CD14-positive monocyte (primary cell): ENCODE measurements around the gene RAD51C. TPM values are rescaled to one million over a fixed set of nuclear protein-coding genes. Genes with fewer than 3 reads are reported as not detected.
"Not testable (repeated sequence)": the region's sequence is repeated elsewhere in the genome, so short reads cannot be mapped to it uniquely, and the experiment has no call there.

Experiments used
- DNase-seq, 3 donors: peaks; one replicate each; pipeline ENCODE4 v3.0.0-alpha.2; 2011 to 2022
- H2AFZ ChIP-seq: 2 replicates; pipeline ENCODE4 v1.6.0; 2012; ENCODE audit warnings: mild to moderate bottlenecking, low read depth, low read length, inconsistent platforms; ENCODE audit not compliant: insufficient read depth, poor library complexity, severe bottlenecking
- H3K27ac ChIP-seq, 2 donors: 1 replicate in 1 of 2; 2 replicates in 1 of 2; pipeline ENCODE4 v1.5.1; 2012 to 2013; ENCODE audit warnings: low read length in 2 of 2, control low read depth in 1 of 2, inconsistent platforms in 1 of 2, low read depth in 1 of 2, mild to moderate bottlenecking in 1 of 2
- H3K27me3 ChIP-seq, 2 donors: one replicate each; pipeline versions ENCODE4 v1.6.0 to v1.6.1; 2011 to 2013; ENCODE audit warnings: low read length in 2 of 2; ENCODE audit not compliant: control insufficient read depth in 2 of 2, insufficient read depth in 2 of 2
- H3K36me3 ChIP-seq, 2 donors: replicated peaks in 1 of 2; 1 replicate in 1 of 2; 2 replicates in 1 of 2; pipeline versions ENCODE4 v1.5.1 to v1.6.1; 2012 to 2013; ENCODE audit warnings: low read length in 2 of 2, control low read depth in 1 of 2, inconsistent platforms in 1 of 2, mild to moderate bottlenecking in 1 of 2; ENCODE audit not compliant: insufficient read depth in 2 of 2, control insufficient read depth in 1 of 2
- H3K4me1 ChIP-seq, 2 donors: 1 replicate in 1 of 2; 2 replicates in 1 of 2; pipeline versions ENCODE4 v1.5.1 to v1.6.1; 2012 to 2013; ENCODE audit warnings: low read length in 2 of 2, control low read depth in 1 of 2, inconsistent platforms in 1 of 2, mild to moderate bottlenecking in 1 of 2, moderate library complexity in 1 of 2; ENCODE audit not compliant: insufficient read depth in 2 of 2, control insufficient read depth in 1 of 2
- H3K4me2 ChIP-seq: replicated peaks from 2 replicates; pipeline ENCODE3; 2012; ENCODE audit warnings: low read length, moderate library complexity, mild to moderate bottlenecking; ENCODE audit not compliant: poor library complexity, severe bottlenecking; ENCODE audit errors: extremely low read depth
- H3K4me3 ChIP-seq, 3 experiments: fragments of 200-600 bp in 1 of 3; sonication (generic) in 1 of 3; replicated peaks in 1 of 3; 1 replicate in 2 of 3; 2 replicates in 1 of 3; pipeline ENCODE4 v1.5.1; 2011 to 2013; ENCODE audit warnings: low read length in 3 of 3, mild to moderate bottlenecking in 3 of 3, control low read depth in 2 of 3, low read depth in 2 of 3, inconsistent platforms in 1 of 3, moderate library complexity in 1 of 3
- H3K79me2 ChIP-seq: 2 replicates; pipeline ENCODE4 v1.6.0; 2012; ENCODE audit warnings: mild to moderate bottlenecking, control low read depth, inconsistent platforms, low read length, moderate library complexity; ENCODE audit not compliant: insufficient read depth
- H3K9ac ChIP-seq: 2 replicates; pipeline ENCODE4 v1.6.0; 2017; ENCODE audit warnings: low read length, mild to moderate bottlenecking; ENCODE audit not compliant: insufficient read depth, poor library complexity, severe bottlenecking
- H3K9me3 ChIP-seq, 2 donors: replicated peaks in 1 of 2; 1 replicate in 1 of 2; 2 replicates in 1 of 2; pipeline versions ENCODE4 v1.5.1 to v1.6.1; 2012 to 2013; ENCODE audit warnings: low read length in 2 of 2, control low read depth in 1 of 2; ENCODE audit not compliant: control insufficient read depth in 1 of 2, insufficient read depth in 1 of 2
- H4K20me1 ChIP-seq: 2 replicates; pipeline ENCODE4 v1.6.0; 2012; ENCODE audit warnings: mild to moderate bottlenecking, low read length, control low read depth, moderate library complexity; ENCODE audit not compliant: insufficient read depth
- H3K27ac Mint-ChIP-seq, 7 donors: one replicate each; pipeline ENCODE4 v1.8.0; 2020; ENCODE audit warnings: mild to moderate bottlenecking in 7 of 7, mixed read lengths in 7 of 7, moderate library complexity in 6 of 7, inconsistent platforms in 2 of 7
- H3K27me3 Mint-ChIP-seq, 3 donors: one replicate each; pipeline ENCODE4 v1.8.0; 2021 to 2022; ENCODE audit warnings: low read depth in 3 of 3, mild to moderate bottlenecking in 3 of 3, mixed read lengths in 3 of 3, moderate library complexity in 3 of 3, inconsistent platforms in 1 of 3
- H3K36me3 Mint-ChIP-seq, 2 donors: one replicate each; pipeline ENCODE4 v1.8.0; 2020; ENCODE audit warnings: mixed read lengths in 2 of 2, inconsistent platforms in 1 of 2, mild to moderate bottlenecking in 1 of 2
- H3K4me1 Mint-ChIP-seq: one replicate; pipeline ENCODE4 v1.8.0; 2020; ENCODE audit warnings: mild to moderate bottlenecking, mixed read lengths
- H3K4me3 Mint-ChIP-seq, 2 donors: one replicate each; pipeline ENCODE4 v1.8.0; 2020; ENCODE audit warnings: mild to moderate bottlenecking in 2 of 2, mixed read lengths in 2 of 2, moderate library complexity in 1 of 2
- H3K9me3 Mint-ChIP-seq, 7 donors: one replicate each; pipeline ENCODE4 v1.8.0; 2020 to 2022; ENCODE audit warnings: mixed read lengths in 7 of 7, mild to moderate bottlenecking in 6 of 7, moderate library complexity in 6 of 7, inconsistent platforms in 2 of 7
- WGBS: methylation state at CpG from one replicate; pipeline ENCODE4 v1.1.5; 2013; ENCODE audit warnings: missing lambda C conversion rate; ENCODE audit not compliant: insufficient coverage; 5-methylcytosine and 5-hydroxymethylcytosine counted together
- intact Hi-C, 2 donors: fragments of 100-400 bp; cut with micrococcal nuclease; formaldehyde crosslinking; loops; one replicate each; pipeline versions ENCODE4 v1.15.0 to v1.15.1; 2023
- polyA plus RNA-seq, 3 donors: library from polyadenylated mRNA; depleted of rRNA in 1 of 3; unstranded in 2 of 3; stranded (reverse) in 1 of 3; fragments of 300-500 nt in 2 of 3; fragments of >200 nt in 1 of 3; fragmentation: Illumina TruSeq in 2 of 3; gene quantifications; 1 replicate in 2 of 3; 2 replicates in 1 of 3; pipeline ENCODE4 v1.2.3, GENCODE V29; 2012 to 2021
- TF ChIP-seq, protein P1 (sequence below): fragments of 200-600 bp; IDR thresholded peaks from one replicate; pipeline ENCODE4 v1.8.0; 2022; ENCODE audit warnings: antibody characterized with exemption, mild to moderate bottlenecking

RAD51C gene
- polyA plus RNA-seq, 3 donors, result 6.8 to 14.5 (median 13.1) TPM

DNA sequence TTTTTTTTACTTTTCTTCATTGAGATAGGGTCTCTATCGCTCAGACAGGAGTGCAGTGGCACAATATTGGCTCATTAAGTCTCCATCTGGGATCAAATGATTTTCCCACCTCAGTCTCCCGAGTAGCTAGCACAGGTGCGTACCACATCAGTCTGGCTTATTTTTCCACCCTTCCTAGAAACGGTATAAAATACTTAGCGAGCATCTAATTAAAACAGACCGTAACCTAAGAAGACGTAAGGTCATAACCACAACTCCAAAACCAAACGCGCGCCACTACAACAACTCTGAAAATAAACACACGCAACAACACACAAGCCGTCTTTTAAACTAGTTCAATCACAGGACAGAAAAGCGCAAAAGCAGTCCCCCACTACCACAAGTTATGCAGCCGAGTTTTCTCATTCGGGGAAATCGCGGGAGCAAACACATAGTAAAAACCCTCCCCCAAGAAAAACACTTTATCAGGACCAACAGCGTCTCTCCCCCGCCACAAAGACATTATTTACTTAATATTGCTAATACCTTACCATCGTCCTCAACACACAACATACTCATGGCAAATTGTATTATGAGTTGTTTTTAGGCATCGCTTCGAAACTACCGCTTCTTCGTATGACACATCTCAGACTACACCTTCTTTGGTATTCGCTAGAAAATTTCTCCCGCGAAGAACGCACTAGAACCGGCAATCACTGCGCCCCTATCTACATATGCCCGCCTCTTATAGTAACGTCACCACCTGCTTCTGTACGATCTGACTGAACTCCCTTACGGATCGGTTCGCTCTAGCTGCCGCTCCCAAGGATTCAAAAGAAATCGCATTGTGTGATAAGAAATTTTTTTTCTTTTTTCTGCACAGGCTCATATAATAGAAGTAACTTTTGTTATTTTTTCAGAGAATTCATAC, 33.3 kb upstream of the RAD51C start:
- Histone ChIP-seq H3K27me3 (no peaks in the 10 kb centered on the region), H3K4me3 (peak overlapping the region; percentile 39 to 76 (median 73)), H3K36me3 (no peaks in the 10 kb centered on the region), H2AFZ (peak overlapping the region; percentile 61), H3K79me2 (no peaks in the 10 kb centered on the region), H3K27ac (peak overlapping the region; percentile 42 to 87), H4K20me1 (no peaks in the 10 kb centered on the region), H3K9me3 (no peaks in the 10 kb centered on the region), H3K4me1 (peaks cover 15 to 17% of the 10 kb centered on the region in 2 donors), H3K4me2 (peak overlapping the region; percentile 84), H3K9ac (peak overlapping the region; percentile 82)
- 2% methylated on average over 19 of the region's 38 CpGs for WGBS
- Mint-ChIP-seq H3K9me3 (no peaks in the 10 kb centered on the region), H3K4me3 (peak overlapping the region; percentile 70 to 86), H3K4me1 (peaks cover 19% of the 10 kb centered on the region), H3K36me3 (no peaks in the 10 kb centered on the region), H3K27me3 (peaks cover 4 to 11% (median 6%) of the 10 kb centered on the region in 3 donors), H3K27ac (peak overlapping the region; percentile 96 to 100 (median 99))
- peak; percentile 89 to 95 (median 93) for DNase-seq
- TF ChIP-seq, protein P1, sequence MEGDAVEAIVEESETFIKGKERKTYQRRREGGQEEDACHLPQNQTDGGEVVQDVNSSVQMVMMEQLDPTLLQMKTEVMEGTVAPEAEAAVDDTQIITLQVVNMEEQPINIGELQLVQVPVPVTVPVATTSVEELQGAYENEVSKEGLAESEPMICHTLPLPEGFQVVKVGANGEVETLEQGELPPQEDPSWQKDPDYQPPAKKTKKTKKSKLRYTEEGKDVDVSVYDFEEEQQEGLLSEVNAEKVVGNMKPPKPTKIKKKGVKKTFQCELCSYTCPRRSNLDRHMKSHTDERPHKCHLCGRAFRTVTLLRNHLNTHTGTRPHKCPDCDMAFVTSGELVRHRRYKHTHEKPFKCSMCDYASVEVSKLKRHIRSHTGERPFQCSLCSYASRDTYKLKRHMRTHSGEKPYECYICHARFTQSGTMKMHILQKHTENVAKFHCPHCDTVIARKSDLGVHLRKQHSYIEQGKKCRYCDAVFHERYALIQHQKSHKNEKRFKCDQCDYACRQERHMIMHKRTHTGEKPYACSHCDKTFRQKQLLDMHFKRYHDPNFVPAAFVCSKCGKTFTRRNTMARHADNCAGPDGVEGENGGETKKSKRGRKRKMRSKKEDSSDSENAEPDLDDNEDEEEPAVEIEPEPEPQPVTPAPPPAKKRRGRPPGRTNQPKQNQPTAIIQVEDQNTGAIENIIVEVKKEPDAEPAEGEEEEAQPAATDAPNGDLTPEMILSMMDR, result no peak
- intact Hi-C loops, result loop anchor here (1.0 to 2.0 kb wide), 3 partner anchors 26 to 140 kb away; no protein-coding TSS in a partner anchor

GRCh38 chr17:58659714-58660084, 32.7 kb upstream of the RAD51C start:
- H3K36me3 ChIP-seq, H4K20me1 ChIP-seq, H3K36me3 Mint-ChIP-seq, H3K9me3 ChIP-seq, DNase-seq, H3K9me3 Mint-ChIP-seq, H3K27me3 ChIP-seq, H3K79me2 ChIP-seq, H3K27me3 Mint-ChIP-seq: not testable (repeated sequence)
- peak overlapping the region; percentile 96 to 100 (median 99) for H3K27ac Mint-ChIP-seq
- H3K4me3 Mint-ChIP-seq, result peak overlapping the region; percentile 70 to 86
- Histone ChIP-seq H3K27ac (peak overlapping the region; percentile 42 to 87), H3K4me2 (peak overlapping the region; percentile 84), H3K4me1 (peaks cover 15 to 17% of the 10 kb centered on the region in 2 donors), H2AFZ (peak overlapping the region; percentile 61), H3K4me3 (peak overlapping the region; percentile 39 to 76 (median 73)), H3K9ac (peak overlapping the region; percentile 82)
- 51% methylated on average over 2 of the region's 9 CpGs for WGBS
- intact Hi-C loops, result loop anchor here (1.0 to 2.0 kb wide), 3 partner anchors 27 to 141 kb away; no protein-coding TSS in a partner anchor
- peaks cover 19% of the 10 kb centered on the region for H3K4me1 Mint-ChIP-seq
